Femur (tissue), 1 donor: ENCODE results near the gene KRT71.
A peak's percentile ranks its signal among the peaks of the same experiment; 100 is the strongest.

Source experiments
- DNase-seq: peaks from one replicate; pipeline ENCODE4 v3.0.0-alpha.2; 2017

KRT71 gene

GRCh38 chr12:52535574-52535973, 17.4 kb downstream of the KRT71 start:
- no peak for DNase-seq

GRCh38 chr12:52534482-52534881, 18.5 kb downstream of the KRT71 start:
- DNase-seq: no peak

DNA sequence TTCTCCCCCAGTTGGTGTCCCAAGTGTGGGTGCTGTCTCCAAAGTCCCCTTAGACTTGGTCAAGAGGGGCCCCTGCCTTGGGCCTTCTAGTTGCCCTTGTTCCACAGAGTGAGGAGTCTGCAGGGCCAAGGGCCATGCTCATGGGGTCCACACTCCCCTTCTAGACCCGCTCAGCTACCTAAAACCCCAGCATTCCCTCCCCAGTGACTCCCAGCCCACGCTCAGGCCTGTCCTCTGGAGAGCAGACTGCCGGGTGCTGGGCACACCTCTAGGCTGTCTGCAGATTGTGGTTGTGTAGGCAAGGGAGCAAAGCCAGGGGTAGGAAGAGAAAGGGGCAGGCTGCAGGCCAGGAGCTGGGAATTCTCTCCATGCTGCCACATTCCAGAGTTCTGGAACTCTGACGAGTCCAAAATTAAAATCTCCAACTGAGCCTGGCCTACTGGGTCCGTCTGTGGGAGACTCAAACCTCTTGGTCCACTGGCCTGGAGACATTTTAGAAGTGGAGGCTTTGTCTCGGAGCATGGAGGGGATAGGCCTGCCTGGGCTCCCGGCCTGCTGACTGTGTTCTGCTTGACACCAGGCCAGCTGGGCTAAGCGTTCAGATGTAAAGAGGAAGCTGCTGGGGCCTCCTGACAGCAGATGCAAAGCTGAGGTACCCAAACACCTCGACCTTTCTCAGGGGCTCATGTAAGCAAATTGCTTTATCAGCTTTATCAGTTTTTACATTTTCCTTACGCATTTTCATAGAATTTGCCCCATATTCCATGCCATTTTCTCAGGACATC, 19.1 kb downstream of the KRT71 start:
- no peak for DNase-seq

DNA sequence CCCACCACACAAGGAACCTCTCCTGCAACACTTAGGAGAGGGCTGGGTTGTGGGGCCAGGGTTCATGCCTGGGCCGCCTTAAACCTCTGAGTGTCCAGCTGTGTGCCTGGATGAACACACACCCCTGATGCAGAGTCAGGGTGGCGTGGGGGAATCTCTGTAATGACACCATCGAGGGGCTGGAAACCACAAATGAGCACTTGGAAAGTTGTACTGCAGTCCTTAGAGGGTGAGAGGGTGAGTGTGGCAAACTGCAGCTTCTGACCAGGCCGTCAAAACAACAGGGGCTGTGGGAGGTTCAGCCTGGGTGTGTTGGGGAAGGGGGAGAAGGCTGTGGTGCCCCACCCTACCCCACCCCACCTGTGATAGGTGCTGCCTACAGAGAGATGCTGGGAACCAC, 20.3 kb downstream of the KRT71 start:
- no peak for DNase-seq

- no peak for DNase-seq
These were observed 21.2 kb downstream of the KRT71 start for GRCh38 chr12:52531566-52532300.

GRCh38 chr12:52530905-52531304, 22.0 kb downstream of the KRT71 start:
- DNase-seq: no peak

DNA sequence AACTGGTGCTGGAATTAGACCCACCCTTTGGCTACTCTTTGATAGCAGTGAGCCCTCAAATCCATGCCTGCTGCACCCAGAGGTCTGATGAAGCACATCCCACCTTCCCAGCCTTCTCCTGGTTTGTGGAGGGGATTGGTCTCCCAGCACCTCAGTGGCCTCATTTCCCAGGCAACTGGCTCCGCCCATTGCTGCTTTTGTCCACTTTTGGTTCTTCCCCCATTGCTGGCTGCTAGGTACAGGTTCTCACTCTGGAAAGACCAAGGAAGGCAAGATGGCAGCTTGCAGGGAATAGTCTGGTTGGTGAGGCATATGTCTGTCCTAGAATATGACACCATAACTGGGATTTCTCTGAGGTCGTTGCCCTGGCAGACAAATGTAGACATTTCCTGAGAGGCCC, 22.6 kb downstream of the KRT71 start:
- no peak for DNase-seq

DNA sequence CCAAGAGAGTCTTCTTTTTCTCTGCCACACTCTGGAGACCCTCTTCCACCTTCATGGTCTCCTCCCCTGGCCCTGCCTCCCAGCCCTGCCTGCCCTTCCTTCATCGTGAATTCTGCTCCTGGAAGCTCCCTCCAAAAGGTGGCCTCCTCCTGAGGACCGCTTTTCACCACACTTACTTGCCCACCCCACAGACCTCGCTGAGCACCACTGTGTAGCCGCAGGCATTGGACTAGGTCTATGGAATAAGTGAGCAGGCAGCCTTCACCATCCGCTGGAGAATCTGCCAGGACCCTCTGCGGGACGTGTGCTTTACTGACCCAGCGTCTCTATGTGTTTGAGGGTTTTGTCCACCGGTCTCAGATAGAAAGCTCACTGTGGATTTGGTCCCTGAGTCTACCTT, 23.1 kb downstream of the KRT71 start:
- DNase-seq: no peak

GRCh38 chr12:52529417-52529816, 23.5 kb downstream of the KRT71 start:
- DNase-seq: no peak

DNA sequence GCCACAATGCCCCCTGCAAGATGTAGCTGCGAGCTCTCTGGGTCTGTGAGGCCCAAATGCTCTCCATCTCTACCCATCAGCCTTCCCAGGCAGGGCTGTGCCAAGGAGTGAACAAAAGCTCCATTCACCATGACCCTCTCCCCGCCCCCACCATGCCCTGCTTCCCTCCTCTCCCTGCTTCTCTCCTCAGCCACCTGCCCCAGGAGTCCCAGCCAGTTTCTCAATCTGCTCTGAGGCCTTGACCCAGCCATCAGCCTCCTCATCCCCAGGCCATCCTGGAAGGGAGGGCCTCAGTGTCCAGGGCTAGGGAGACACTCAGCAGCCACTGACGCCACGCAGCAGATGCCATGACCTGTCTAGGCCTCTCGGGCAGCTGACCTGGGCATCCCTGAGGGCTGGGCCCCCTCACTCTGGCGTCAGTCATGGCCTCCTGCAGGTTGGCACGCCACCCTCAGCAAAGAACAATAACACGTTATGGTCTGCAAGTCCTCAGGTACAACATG, 24.3 kb downstream of the KRT71 start:
- peak; percentile 15 for DNase-seq

GRCh38 chr12:52527121-52527800, 25.7 kb downstream of the KRT71 start:
- peak; percentile 1 for DNase-seq

GRCh38 chr12:52526511-52526951, 26.4 kb downstream of the KRT71 start:
- peak; percentile 10 for DNase-seq

DNA sequence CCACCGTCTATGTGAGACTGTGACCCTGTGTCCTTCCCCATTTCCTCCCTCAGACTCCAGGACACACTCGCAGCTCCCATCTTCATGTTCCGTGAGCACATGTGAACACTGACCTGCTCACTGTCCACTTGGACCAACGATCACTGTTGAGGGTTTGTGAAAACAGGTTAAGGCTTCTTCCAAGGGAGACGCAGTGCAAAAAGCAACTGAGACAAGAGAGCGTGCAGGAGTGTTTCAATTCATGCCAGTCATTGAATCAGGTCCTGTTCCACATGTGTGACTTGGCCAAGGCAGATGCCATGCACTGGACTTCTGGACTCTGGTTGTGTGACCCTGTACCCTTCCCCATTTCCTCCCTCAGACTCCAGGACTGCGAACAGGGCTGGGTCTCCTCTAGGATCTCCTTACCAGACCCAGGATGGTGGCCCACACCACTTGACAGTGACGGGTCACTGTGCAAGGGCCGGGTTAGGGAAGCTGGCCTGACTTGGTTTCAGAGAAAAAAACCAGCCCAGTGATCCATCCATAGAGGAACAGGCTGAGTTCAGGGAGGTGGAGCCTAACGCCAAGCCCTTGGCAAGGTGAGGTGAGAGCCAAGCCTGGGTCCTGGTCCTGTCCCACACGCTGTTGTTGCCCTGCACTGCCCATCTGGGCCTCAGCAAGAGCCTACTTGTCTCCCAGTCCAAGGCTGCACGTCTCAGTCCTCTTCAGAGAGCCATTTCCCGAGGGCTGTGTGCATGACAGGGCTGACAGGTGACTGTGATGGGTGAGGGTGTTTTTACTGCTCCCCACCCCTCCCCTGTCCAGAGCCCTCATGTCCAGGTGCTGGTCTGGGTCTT, 27.1 kb downstream of the KRT71 start:
- peak; percentile 8 for DNase-seq

DNA sequence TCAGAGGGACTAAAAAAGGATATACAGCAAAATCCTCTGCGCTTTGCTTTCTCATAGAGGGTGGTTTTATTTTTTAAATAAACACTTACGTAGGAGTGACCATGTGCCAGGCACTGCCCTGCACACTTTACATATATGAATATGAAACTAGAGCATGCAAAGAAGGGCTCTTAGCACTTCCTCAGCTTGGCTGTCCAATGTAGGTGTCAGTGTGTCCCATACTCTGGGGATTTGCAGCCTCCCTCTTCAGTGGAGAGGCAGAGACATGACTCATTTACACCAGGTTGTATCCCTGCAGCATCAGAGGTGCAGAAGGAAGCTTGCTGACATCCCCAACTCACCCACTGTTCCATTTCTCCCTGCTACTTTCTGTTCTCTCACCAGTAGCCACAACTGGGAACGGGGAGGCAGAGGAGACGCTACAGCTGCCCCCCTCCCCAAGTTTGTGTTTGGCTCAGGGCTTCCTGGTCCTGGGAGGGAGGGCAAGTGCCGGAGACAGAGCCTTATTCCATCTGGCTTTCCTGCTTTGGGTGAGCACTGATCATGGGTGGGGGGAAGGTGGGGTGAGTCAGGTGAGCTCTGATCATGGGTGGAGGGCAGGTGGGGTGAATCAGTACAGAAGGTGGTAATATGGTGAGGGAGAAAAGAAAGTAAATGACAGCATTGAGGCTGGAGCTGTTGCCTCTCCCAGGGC, 27.9 kb downstream of the KRT71 start:
- no peak for DNase-seq

DNA sequence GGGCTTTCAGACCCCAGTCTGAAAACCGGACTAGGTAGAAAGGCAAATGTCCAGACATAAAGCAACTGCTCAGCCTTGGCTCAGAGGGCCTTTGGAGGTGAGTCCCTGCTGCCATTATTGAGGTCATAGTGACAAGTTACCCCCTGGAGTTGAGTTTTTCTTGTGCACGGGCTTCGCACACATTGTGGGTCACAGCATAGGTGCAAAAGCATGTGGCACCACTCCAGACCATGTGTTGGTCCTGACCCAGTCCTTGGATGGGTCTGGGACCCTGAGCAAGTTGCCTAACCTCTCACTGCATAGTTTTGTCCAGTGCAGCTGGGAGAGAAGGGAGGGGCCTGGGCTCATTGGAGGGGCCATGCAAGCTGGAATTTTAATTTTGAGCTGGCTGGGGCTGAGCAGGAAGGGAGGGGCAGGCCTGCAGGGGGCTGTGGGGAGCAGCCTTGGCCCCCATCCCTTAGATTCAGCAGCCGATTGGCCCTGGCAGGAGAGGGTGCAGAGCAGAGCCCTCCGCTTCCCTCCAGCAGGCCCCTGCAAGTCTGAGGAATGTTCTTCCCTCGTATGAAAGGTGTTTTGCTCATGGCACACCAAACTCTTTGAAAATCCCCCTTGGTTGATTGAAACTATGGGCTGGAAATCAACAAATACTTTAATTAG, 28.6 kb downstream of the KRT71 start:
- peak; percentile 38 for DNase-seq

GRCh38 chr12:52523824-52524223, 29.1 kb downstream of the KRT71 start:
- no peak for DNase-seq

- DNase-seq: no peak
These were observed 30.5 kb downstream of the KRT71 start for GRCh38 chr12:52522346-52523011.

DNA sequence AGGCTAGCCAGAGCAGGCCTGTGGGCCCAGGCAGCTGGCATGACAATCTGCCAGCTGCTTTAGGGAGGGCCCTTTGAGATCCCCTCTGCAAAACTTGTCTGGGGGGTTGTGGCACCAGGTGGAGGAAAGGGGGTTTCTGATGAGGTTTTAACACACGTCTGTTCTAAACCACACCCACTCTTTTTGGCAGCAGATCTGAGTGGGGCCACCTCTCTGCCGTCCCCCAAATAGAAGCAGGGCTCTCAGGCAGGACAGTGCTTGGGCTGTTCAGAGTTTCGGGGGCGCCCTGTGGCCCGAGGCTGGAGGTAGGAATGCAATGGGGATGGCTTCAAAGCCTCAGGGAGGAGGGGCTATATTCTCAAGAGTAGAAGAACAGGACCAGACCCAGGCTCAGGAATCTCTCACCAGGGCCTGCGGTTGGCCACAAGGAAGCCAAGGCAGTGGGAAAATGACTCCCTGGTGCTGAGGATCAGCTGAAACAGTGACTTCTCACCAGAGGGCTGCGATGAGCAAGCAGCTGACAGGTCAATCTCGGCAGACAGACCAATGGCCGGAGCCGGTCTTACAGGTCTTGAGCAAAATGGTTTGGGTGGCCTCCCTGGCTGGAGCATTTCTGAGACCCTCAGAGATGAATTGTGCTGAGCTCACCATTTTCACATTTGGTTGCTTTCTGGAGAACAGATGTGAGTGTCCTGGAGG, 31.2 kb downstream of the KRT71 start:
- DNase-seq: peak; percentile 43

DNA sequence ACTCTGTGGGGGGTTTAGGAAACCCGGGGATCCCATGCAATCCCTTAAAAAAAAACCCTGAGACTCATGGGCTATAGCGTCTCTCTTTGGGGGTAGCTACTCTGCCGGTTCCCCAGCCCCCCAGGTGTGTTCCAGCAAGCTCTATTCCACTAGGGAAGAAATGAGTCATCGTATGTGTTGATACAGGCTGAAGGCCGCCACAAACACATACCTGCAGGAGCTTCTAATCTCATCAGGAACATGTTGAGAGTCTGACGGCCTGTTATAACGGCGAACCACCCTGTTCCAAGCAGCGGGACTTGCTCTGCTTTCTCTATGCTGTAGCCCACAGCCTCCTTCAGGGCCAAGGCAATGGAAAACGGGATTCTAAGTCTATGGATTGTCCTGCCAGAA, 31.8 kb downstream of the KRT71 start:
- peak; percentile 31 for DNase-seq
